HL-60 (cell line): ENCODE results near the gene MAPRE3.

Experiments used
- DNase-seq, 2 experiments: peaks; one replicate each; pipeline ENCODE4 v3.0.0-alpha.2; 2010 to 2020; ENCODE audit warnings: low read depth in 1 of 2, low spot score in 1 of 2
- H3K27ac ChIP-seq: fragments of 250-450 bp; sonication (Bioruptor Pico); replicated peaks from 2 replicates; pipeline ENCODE4 v1.5.1; 2020; ENCODE audit warnings: mild to moderate bottlenecking, moderate library complexity
- H3K27me3 ChIP-seq: fragments of 250-450 bp; sonication (Bioruptor Pico); 2 replicates; pipeline ENCODE4 v1.5.1; 2021; ENCODE audit warnings: mild to moderate bottlenecking, moderate library complexity; ENCODE audit not compliant: insufficient read depth, poor library complexity, severe bottlenecking
- H3K4me3 ChIP-seq: replicated peaks from 2 replicates; pipeline ENCODE4 v1.5.1; 2011; ENCODE audit warnings: mild to moderate bottlenecking, control low read depth, low read length; ENCODE audit not compliant: insufficient read depth
- CTCF ChIP-seq: IDR thresholded peaks from one replicate; pipeline ENCODE4 v1.5.1; 2011; ENCODE audit warnings: low read length, control low read depth, inconsistent platforms; ENCODE audit not compliant: insufficient read depth
- GABPA ChIP-seq: IDR thresholded peaks from 2 replicates; pipeline ENCODE4 v1.6.1; 2012; ENCODE audit warnings: low read depth
- POLR2AphosphoS5 ChIP-seq: IDR thresholded peaks from 2 replicates; pipeline ENCODE4 v1.6.1; 2012; ENCODE audit warnings: low read depth
- REST ChIP-seq: IDR thresholded peaks from 2 replicates; pipeline ENCODE4 v1.6.1; 2012; ENCODE audit warnings: low read depth; ENCODE audit not compliant: insufficient replicate concordance
- SPI1 ChIP-seq: IDR thresholded peaks from 2 replicates; pipeline ENCODE4 v1.6.1; 2012; ENCODE audit warnings: low read depth, mild to moderate bottlenecking, borderline replicate concordance

The MAPRE3 gene

GRCh38 chr2:27003007-27003406 lies 32.6 kb downstream of the MAPRE3 start:
- H3K27me3 ChIP-seq, result peaks cover 2% of the 10 kb centered on the region
- H3K4me3 ChIP-seq, result no peak overlapping the region
- no peak for DNase-seq
- H3K27ac ChIP-seq, result no peak overlapping the region
- TF ChIP-seq POLR2AphosphoS5, result no peak
- no peak for TF ChIP-seq CTCF
- no peak for TF ChIP-seq SPI1
- TF ChIP-seq REST, result no peak
- TF ChIP-seq GABPA, result no peak

GRCh38 chr2:27003857-27004256 lies 33.4 kb downstream of the MAPRE3 start:
- DNase-seq, result no peak
- TF ChIP-seq GABPA (no peak), POLR2AphosphoS5 (no peak), REST (no peak), CTCF (no peak), SPI1 (no peak)
- Histone ChIP-seq H3K27me3 (peaks cover 4% of the 10 kb centered on the region), H3K27ac (no peak overlapping the region), H3K4me3 (no peak overlapping the region)

- Histone ChIP-seq H3K4me3 (no peak overlapping the region), H3K27me3 (peaks cover 4% of the 10 kb centered on the region), H3K27ac (no peak overlapping the region)
- DNase-seq, result no peak
- TF ChIP-seq POLR2AphosphoS5 (no peak), CTCF (no peak), REST (no peak), SPI1 (no peak), GABPA (no peak)
These were observed 36.4 kb downstream of the MAPRE3 start for GRCh38 chr2:27006602-27007415.
